ENCODE measurements around the gene KCNQ5.

The KCNQ5 gene

DNA sequence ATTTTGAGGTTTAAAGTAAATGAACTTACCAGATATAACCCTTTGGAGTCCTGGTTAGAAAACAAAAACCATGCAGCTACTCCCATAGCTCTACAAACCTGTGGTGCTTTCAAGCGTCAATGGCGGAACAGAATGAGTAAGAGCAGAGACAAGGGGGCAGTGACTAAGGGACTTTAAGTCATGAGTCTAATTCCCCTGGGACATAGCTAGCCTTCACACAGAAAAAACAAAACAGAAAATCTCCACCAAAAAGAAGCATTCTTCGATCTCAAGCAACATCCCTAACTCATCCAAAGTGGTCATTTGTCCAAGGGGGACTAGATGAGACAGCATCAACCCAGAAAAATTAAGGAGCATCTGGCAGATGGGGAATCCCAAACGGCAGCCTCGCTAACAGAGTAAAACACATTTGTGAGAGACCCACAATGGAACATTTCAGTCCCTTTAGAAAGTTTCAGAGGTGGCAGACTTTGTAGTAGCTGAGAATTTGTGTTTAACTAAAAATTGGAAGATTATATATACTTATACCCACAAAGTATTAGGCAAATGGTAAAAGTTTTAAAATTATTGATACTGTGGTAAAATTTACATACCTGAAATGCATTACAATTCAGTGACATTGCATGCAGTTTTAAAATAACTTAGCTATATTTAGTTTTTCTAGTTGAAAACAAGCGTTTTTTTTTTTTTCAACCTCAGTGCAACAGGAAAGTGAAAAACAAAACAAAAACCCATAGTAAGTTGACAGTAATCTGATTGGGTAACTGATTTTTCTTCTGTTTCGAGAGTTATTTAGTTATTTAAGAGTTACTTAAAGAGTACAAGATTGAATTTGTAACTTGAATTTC, 67.5 kb downstream of the KCNQ5 start:
- DNase-seq = no peak

DNA sequence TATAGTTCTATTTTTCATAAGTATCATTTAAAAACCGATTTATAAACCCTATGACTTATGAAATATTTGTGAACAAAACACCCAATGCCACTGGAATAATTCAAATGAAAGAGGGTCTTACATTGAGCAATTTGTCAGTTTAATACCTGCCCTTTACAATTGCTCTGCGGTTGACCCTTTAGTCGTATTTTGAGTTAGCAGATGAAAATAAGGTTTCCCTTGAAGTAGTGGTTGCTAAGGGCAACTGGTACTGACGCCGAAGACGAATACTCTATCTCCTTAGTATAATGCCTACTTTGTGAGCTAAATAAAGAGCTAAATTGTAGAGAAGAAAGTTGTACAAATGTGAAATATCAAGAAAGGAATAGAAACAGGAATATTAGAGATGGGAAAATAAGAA, 69.4 kb downstream of the KCNQ5 start:
- no peak for DNase-seq

DNA sequence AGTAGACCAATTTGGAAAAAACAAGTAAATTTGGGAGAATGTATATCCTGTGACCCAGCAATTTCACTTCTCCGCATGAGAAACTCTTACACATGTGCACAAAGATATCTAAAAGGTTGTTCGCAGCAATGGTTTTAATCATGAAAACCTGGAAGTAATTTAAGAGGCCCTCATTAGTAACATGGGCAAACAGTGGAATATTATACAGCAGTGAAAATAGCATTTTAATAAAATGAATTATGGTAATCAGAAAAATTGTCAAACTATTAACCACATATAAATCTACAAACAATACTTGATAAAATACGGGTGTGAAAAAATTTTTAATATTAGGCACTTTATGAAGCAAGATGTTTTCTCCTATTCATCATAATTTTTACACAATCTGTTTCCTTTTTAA, 74.2 kb downstream of the KCNQ5 start:
- DNase-seq = no peak

DNA sequence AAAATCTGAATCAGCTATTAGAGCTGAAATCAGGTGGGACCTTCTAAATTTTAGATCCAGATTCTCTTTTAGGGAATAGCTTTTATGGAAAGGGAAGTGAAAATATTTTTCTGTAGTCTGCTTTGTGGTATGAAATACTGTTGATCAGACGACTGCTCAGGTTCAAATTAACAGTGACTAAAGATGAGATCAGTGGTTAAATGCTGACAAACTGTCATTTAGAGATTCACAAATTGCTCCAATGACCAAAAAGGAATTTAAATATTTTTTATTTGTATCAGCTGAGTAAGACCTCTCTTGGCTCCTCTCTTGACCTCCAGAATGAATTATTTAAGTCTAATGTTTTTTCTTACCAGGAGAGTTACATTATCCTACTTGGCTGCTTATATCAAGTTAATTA, 77.3 kb downstream of the KCNQ5 start:
- no peak for DNase-seq

DNA sequence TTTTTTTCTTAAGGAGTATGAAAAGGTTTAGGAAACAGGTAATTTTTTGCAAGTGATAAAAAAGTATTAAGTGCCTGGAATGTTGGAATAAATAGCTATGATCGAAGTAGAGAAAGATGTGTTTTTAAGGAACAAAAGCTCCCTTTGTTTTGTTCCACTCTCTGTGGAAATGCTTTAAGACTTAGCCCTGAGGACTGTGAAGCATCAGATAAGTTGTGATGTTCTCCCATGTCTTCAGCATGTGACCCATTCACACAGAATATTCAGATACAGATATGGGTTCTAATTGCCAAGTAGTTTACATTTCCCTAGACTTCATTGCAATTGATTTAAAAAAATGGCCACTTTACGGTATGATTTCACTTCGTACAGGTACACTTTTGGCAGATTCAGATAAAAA, 80.6 kb downstream of the KCNQ5 start:
- no peak for DNase-seq

DNA sequence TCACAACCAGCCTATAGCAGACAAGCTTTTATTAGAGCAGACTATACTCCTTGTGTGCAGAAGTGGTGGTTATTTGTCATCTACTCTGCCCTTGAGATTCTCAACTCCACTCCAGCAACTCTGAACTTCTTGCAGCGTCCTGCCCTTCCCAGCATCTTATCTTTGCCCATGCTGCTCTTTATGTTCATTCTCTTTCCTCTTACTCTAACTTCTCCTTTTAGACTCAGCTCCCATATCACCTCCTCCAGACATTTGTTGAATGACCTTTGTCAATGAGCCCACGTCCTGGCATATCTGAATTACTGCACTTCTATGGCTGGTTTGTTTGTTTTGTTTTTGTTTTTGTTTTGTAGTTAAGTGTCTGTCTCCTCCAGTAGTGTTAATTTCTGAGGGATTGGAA, 81.2 kb downstream of the KCNQ5 start:
- no peak for DNase-seq

DNA sequence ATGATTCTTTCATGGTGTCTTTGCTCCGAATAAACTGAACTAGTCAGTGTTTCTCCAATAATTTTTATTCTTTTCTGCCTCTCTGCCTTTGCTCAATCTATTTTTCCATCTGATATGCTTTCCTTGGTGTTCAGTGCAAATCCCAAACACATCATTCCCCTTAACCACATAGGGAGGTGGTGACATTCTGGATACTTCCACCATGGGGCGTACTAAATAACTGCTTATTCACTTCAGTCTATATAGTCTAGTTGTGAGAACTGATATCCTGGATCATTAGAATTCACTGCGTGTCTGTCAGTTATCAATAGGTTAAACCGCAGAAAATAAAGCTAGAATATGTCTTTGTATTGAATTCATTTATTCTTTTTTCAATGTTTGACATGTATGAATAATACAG, 83.1 kb downstream of the KCNQ5 start:
- DNase-seq = no peak

DNA sequence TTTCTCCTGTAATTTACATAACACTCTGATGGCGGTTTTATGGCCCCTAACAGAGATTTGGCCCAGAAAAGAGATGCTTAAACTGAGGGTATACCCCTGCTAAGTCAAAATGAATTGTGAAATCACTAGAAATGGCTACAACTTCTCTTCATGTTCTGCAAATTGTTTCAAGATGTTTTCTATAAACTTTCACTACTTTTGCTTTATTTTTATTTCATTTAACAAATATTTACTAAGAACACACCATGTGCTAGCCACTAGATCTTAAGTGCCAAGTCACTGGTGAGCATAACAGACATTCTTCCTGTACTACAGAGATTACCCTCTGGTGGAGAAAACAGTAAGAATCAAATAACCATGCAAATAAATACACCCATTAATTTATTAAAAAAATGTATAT, 87.6 kb downstream of the KCNQ5 start:
- DNase-seq = no peak

DNA sequence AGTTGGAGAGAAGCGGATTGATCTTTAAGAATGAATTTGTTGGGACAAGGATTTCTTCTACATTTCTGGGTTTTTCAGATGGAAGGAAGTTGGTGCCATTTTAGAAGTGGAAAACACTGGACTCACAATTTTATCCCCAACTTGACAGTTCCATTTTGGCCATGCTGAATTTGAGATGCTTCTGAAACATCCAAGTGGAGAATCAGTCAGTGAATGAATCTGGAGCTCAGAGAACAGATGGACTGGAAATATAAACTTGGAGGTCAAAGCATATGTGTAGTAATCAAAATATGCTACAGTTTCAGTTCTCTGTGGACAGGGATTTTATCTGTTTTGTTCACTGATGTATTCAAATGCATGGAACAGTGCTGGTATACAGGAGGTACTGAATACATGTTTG, 89.9 kb downstream of the KCNQ5 start:
- DNase-seq = no peak

DNA sequence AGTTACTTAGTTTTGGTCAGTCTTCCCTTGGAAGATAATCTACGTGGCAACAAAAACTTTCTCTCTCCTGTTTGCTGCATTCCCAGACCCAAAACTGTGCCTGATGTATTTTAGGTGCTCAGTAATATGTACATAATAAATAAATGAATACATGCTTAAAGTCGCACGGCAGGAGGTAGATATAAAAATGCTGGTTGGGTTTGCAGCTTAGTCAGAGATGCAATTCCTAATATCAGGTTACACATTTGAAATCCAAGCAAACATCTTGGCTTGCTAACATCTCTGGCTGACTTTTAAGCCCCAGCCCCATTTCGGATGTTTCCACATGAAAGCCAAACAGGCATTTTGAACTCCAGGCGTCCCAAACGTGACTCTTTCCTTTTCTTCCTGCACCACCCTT, 91.0 kb downstream of the KCNQ5 start:
- DNase-seq = no peak

DNA sequence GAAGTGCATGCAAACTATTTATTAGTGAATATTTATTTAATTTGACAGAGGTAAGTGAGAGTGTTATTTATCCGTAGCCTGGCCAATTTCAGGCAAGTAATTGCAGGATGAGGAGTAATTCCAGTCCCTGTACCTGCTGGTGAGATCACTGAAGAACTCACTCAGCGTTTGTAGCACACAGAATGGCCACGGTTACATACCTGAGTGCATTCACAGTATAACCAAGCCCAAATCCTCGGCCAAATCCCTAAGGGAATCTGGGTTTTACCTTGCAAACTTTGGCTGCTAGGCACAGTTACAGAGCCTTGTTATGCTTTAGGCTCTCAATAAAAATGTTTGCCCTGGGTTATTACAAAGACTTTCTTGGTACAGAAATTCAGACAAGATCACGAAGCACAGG, 93.3 kb downstream of the KCNQ5 start:
- DNase-seq = no peak

DNA sequence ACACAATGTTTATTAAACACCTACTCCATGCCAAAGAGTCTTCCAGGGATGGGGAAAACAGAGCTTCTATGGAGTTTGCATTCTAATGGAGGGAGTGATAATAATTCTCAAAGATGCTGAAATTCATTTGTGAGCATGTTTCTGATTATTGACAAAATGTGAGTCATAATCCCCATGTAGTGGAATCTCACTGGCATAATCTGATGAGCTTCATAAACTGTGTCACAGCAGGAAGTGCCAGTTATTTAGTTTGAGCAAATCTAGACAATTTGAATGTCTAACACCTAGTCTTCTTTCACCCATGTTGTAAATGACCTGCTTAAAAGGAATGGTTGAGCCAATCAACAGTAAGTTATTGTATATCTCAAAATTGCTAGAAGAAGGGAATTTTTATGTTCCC, 95.1 kb downstream of the KCNQ5 start:
- DNase-seq = no peak

DNA sequence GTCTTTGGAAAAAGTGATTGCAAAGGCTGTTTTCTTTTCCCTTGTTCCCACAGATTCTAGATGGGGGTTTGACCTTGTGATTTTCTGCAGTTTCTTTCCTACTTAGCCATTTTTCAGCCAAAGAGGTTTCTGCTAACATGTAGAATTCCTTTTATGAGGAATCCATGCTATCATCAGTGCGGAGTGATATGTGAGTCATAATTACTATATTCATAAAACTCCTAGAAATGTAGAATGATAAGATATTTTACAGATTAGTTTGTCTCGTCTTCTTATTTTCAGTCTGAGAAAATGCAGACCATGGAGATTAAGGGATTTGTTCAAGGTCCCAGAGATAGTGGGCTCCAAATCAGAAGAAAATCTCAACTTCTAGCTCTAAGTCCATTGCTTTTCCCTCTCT, 98.6 kb downstream of the KCNQ5 start:
- DNase-seq = no peak

DNA sequence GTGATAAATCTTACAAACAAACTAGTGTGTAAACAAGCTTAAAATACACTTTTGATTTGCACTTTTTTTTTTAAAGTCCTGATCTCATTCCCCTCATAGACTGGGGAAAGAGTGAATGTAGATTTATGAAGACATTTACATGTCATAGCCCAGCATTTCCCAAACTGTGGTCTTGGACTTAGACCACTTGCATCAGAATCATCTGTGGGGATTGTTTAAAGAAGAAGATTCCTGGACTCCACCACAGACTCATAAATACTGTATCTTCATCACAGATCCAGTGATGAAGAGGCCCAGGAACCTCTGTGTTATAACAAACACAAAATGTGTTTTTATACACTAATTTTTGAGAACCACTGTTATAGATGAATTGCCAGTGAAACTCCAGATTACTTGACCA, 99.5 kb downstream of the KCNQ5 start:
- no peak for DNase-seq

DNA sequence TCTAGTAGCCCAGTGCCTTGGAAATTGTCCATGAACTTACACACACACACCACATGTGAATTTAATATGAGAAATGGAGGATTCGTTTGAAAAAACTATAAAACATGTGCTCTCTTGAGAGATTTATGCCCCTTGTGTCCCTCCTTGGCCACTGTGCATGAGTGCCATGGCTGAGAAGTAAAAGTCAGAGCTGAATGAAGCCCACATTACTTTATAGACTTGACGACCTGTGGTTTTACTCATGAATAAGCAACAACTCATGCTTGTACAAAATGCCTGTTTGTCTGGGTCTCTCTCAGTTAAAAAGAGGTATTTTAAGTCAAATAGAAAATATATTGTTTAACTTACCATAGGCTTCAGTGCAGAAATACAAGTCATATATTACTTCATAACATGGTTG, 102.7 kb downstream of the KCNQ5 start:
- no peak for DNase-seq

DNA sequence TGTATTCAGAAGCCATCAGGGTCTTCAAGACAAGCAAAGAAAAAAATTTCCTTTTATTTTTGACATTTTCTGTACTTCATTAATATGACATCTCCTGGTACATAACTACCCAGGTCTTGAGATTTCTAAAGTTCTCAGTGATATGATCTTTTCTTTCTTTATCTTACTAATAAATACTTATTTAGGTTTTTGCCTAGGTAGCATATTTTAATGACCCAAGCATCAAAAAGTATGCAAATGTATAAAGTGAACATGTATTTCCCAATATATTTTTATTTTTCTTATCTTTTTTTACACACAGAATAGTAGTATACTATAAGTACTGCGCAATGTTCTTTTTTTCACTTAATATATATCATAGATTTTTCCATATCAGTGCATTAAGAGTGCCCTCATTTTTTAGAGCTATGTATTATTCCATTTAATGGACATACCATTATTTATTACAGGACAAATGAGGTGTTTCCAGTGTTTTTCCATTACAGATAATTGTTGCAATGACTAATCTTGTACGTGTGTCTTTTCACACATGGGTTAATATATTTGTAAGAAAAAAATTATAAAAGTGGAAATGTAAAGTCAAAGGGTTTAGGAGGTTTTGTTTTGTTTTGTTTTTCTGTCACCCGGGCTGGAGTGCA, 107.0 kb downstream of the KCNQ5 start:
- no peak for DNase-seq

DNA sequence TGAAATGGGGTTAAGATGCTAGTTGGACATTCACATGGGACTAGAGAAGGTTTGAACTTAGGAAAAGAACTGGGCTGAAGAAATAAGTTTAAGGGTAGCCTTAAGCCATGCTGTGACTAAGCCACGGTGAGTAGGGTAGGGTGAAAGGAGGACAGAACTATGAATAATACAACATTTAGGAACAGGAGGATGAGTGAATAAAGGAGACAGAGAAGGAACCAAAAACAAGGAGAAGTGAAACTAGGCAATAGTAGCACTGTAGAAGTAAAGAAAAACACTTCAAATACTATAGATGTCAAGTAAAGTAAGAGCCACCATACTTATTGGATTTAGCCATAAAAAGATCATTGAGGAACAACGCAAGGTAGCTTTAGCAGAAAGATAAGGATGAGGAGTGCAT, 111.2 kb downstream of the KCNQ5 start:
- no peak for DNase-seq

DNA sequence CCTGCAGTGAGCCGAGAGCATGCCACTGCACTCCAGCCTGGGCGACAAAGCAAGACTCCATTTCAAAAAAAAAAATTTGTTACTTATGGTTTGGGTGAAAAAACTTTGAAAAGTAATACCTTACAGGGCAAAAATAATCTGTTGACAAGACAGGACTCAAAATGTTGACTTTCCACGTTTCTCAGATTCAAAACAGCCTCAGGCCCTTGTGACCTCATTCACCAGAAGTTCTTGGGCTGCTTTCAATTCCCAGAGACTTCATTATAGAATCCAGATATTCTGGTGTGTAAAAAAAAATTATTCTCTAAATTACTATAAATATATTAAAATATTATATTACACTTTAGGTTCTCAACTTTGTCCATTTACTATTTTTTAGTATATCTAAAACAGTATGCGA, 116.2 kb downstream of the KCNQ5 start:
- DNase-seq = no peak

DNA sequence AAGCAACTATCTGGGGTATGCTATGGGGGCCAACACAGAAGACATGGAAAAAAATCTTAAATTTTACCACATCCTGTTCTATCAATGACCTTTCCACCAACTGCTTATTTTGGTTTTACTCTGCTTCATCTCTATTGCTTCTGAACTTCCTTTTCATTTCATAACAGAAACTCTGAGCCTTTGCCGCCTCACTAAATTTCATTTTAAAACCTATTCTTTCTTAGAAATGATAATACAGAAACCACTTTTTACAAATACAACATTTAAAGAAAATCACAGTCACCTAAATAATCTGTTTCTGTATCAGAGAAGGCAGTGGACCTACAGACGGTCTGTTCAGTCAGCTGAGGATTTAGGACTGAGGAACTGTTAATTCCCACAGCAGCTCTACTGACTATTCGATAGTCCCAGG, 117.5 kb downstream of the KCNQ5 start:
- no peak for DNase-seq

DNA sequence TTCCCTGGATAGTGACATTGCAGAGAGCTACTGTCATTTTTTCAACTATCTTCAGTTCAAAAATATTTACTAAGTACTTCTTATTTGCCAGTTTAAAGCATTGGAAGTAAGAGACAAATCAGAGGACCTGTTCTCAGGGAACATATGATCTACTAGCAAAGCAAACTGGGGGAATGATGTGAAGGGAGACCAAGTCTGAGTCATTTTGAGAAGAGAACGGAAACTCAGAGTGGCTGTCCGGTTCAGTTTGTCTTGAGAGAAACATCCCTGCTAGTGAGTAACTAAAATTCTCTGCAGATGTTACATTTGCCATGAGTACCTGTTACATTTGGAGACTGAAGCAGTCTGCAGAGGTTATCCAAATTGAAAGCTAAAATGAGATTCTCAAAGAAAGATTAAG, 118.3 kb downstream of the KCNQ5 start:
- DNase-seq = no peak

DNA sequence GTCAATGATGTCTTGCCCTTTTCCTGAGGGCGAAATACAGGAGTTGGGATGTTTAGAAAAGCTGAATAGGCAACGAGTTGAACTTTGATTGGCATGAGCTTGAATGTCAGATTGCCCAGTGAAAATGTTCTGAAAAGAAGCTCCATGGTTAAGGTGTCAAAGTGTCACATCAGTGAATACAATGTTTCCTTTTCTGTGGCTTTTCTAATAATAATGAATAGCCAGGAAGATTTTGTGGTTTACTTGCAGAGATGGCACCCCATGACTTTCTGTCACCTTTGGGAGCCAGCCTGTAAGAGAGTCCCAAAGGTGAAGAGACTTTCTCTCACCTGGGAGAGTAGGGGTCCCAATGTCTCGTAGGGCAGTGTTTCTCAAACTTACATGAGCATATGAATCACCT, 119.2 kb downstream of the KCNQ5 start:
- no peak for DNase-seq

DNA sequence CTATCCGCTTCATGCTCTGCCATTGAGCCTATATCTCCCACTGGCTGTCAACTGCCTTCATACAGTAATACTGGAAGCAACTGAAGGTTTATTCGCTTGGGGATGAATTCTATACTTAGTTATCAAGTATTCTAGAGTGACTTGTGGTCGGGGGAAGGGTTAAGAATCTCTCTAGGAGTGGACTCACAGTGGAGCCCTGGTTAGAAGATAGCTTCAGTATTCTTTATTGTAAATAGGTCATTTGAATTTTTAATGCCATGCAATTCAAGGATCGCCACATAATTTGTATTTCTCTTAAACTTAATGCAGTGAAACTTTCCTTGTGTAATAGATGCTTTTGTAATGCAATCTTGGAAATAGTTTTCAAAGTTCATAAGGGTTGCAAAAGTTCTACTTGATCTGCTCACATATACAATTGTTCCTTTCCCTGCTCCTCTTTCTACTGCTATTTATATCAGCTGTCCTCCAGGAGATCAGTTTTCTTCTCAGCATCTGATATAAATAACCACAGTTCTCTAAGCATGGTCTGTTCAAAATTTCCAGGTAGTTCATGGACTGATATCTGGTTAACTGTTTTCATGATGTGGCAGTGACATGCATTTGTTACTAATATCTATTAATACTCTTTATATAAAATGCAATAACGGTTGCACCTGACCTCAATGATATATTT, 120.3 kb downstream of the KCNQ5 start:
- DNase-seq = no peak

DNA sequence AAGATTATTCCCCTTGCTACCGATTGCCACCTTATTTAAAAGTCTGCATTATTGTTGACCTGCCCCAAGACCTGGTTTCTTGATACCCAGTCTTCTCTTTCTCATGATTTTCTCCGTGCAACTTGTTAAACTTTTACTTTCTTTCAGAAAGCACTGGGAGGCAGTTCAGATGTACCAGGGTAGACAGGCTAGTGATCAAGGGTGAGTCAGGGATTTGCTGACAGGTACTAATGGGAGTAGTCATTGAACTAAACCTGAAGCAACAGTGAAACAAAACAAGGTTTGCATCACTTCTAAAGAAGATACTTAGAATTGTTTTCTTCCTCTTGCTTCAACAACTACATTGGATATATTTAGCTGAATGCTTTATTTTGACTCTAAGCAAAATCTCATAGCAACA, 124.4 kb downstream of the KCNQ5 start:
- DNase-seq = no peak

DNA sequence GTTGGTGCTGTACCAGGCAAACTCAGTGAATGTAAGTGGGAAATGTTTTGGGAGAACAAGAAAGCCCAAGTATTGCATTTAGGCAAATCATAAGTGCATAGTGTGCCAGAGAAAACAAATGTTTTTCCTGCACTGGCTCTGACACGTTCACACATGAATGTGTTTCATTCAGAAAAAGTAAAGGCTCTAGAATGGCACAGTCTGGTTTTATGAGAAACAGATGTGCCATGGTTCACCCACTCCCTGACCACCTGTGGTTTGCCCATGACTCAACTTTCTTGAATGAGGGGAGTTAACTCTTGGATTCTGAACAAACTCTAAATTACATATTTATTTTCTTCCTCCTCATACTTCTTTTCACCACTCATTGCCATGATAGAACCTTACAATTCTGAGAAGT, 126.9 kb downstream of the KCNQ5 start:
- DNase-seq = no peak
